NB4 (cell line): Measurements from ENCODE around the gene XPNPEP1.

ENCODE experiments used
- MAX ChIP-seq: IDR thresholded peaks from 2 replicates; pipeline ENCODE4 v1.6.1; 2011; ENCODE audit warnings: low read depth, low read length
- POLR2A ChIP-seq: IDR thresholded peaks from 2 replicates; pipeline ENCODE4 v1.6.1; 2011; ENCODE audit warnings: mild to moderate bottlenecking; ENCODE audit not compliant: insufficient read length; ENCODE audit errors: extremely low read depth
- TF ChIP-seq, protein P1 (sequence below): IDR thresholded peaks from one replicate; pipeline ENCODE4 v1.5.1; 2012; ENCODE audit warnings: low read depth, low read length

DNA sequence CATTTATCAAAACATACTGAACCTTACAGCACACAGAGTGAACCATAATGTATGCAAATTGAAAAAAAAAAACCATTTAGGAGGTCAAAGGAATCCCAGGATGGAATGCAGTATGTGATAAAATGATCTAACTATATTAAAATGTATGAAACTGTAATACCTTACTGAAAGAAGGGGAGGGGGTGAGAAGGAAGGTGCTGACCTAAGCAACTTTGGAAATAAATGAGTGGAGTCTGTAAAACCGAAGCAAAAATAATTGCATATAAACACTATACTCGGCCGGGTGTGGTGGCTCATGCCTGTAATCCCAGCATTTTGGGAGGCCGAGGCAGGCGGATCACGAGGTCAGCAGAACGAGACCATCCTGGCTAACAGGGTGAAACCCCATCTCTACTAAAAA, 69.4 kb downstream of the XPNPEP1 start:
- TF ChIP-seq, protein P1, sequence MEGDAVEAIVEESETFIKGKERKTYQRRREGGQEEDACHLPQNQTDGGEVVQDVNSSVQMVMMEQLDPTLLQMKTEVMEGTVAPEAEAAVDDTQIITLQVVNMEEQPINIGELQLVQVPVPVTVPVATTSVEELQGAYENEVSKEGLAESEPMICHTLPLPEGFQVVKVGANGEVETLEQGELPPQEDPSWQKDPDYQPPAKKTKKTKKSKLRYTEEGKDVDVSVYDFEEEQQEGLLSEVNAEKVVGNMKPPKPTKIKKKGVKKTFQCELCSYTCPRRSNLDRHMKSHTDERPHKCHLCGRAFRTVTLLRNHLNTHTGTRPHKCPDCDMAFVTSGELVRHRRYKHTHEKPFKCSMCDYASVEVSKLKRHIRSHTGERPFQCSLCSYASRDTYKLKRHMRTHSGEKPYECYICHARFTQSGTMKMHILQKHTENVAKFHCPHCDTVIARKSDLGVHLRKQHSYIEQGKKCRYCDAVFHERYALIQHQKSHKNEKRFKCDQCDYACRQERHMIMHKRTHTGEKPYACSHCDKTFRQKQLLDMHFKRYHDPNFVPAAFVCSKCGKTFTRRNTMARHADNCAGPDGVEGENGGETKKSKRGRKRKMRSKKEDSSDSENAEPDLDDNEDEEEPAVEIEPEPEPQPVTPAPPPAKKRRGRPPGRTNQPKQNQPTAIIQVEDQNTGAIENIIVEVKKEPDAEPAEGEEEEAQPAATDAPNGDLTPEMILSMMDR, result no peak
- TF ChIP-seq POLR2A (no peak), MAX (no peak)
